Vagina (tissue), 2 donors: ENCODE measurements around the gene IMPA2. TPM values are rescaled to one million over a fixed set of nuclear protein-coding genes. Genes with fewer than 3 reads are reported as not detected.
"Not testable (repeated sequence)": the region's sequence is repeated elsewhere in the genome, so short reads cannot be mapped to it uniquely, and the experiment has no call there.

Experiments
- DNase-seq, 2 donors: peaks; one replicate each; pipeline ENCODE4 v3.0.0-alpha.2; 2017; ENCODE audit errors: extremely low spot score in 2 of 2
- H3K27ac ChIP-seq: fragments of 200-600 bp; sonication (generic); one replicate; pipeline ENCODE4 v1.5.1; 2019
- H3K27me3 ChIP-seq: fragments of 200-600 bp; sonication (generic); one replicate; pipeline ENCODE4 v1.5.1; 2019
- H3K36me3 ChIP-seq, 2 donors: fragments of 200-600 bp; sonication (generic); one replicate each; pipeline ENCODE4 v1.5.1; 2017 to 2019
- H3K4me1 ChIP-seq: fragments of 200-600 bp; sonication (generic); one replicate; pipeline ENCODE4 v1.5.1; 2019
- H3K4me3 ChIP-seq, 2 donors: fragments of 200-600 bp; sonication (generic); 1 replicate in 1 of 2; 2 replicates in 1 of 2; pipeline ENCODE4 v1.5.1; 2016 to 2019
- H3K9me3 ChIP-seq: fragments of 200-600 bp; sonication (generic); one replicate; pipeline ENCODE4 v1.5.1; 2019
- CTCF ChIP-seq, 3 experiments: fragments of 450-650 bp in 2 of 3; fragments of 200-600 bp in 1 of 3; sonication (generic) in 1 of 3; IDR thresholded peaks; one replicate each; pipeline ENCODE4 v1.5.1; 2017 to 2019; ENCODE audit warnings: antibody characterized with exemption in 3 of 3, mild to moderate bottlenecking in 2 of 3, moderate library complexity in 2 of 3
- POLR2A ChIP-seq, 2 donors: fragments of 450-650 bp; IDR thresholded peaks; one replicate each; pipeline ENCODE4 v1.6.1; 2017; ENCODE audit warnings: antibody characterized with exemption in 2 of 2, mild to moderate bottlenecking in 2 of 2, moderate library complexity in 2 of 2
- POLR2AphosphoS5 ChIP-seq, 2 donors: sonication (generic); formaldehyde crosslinking; IDR thresholded peaks; one replicate each; pipeline ENCODE4 v1.9.0; 2017; ENCODE audit warnings: antibody characterized with exemption in 2 of 2, mild to moderate bottlenecking in 2 of 2, low read depth in 1 of 2; ENCODE audit not compliant: insufficient read depth in 1 of 2
- intact Hi-C: fragments of 100-400 bp; cut with DNase I; formaldehyde crosslinking; loops from one replicate; pipeline ENCODE4 v1.15.1; 2023
- total RNA-seq: library from RNA; depleted of rRNA; stranded (reverse); fragments of >200 nt; gene quantifications from one replicate; pipeline ENCODE4 v1.2.3, GENCODE V29; 2016

Gene IMPA2
- total RNA-seq, 1 donor from 2014 or later, result 128 TPM

DNA sequence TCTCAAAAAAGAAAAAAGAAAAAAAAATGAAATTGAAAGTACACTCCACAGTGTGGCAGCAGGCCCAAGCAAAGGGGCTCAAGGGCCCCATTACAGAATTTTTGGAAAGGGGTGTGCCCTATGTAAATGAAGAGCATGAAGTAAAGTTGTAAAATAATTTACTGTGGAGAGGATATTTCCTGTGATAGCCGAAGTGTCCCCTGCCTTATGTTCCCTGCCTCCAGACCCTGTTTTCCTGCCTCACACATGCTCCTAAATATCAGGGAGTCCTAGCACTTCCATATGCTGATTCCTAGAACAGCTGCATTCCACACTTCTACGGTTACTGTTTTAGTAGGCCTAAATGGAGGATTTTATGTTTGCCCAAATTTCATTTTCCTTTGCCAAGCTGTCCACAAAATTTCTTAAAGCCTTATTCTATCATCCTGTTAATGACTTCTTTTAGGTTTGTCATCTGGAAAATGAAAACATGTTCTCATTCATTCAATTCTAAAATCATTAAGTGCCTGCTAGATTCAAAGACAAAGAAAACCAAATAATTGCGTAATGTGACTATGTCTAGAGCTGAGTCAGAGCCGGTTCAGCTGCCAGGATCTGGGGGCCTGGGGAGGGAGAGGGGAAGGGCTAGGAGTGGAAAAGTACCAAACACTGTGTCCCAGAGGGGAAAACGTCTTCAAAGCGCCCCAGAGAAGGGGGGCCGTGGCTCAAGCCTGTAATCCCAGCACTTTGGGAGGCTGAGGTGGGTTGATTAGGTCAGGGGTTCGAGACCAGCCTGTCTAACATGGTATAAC, 25.9 kb upstream of the IMPA2 start:
- TF ChIP-seq POLR2AphosphoS5 (IDR thresholded peaks at IDR 0.05; ENCODE audit: insufficient read depth in 1 of 2, low read depth in 1 of 2), result peak in 1 of 2 donors; percentile 63
- no peak for TF ChIP-seq CTCF (IDR thresholded peaks at IDR 0.05)
- Histone ChIP-seq H3K4me3 (no peak overlapping the region), H3K36me3 (no peaks in the 10 kb centered on the region), H3K4me1 (peaks cover 44% of the 10 kb centered on the region), H3K27ac (peak overlapping the region; percentile 71), H3K27me3 (no peaks in the 10 kb centered on the region), H3K9me3 (peaks cover 8% of the 10 kb centered on the region)
- no peak for DNase-seq
- intact Hi-C loops, result no loop called here

DNA sequence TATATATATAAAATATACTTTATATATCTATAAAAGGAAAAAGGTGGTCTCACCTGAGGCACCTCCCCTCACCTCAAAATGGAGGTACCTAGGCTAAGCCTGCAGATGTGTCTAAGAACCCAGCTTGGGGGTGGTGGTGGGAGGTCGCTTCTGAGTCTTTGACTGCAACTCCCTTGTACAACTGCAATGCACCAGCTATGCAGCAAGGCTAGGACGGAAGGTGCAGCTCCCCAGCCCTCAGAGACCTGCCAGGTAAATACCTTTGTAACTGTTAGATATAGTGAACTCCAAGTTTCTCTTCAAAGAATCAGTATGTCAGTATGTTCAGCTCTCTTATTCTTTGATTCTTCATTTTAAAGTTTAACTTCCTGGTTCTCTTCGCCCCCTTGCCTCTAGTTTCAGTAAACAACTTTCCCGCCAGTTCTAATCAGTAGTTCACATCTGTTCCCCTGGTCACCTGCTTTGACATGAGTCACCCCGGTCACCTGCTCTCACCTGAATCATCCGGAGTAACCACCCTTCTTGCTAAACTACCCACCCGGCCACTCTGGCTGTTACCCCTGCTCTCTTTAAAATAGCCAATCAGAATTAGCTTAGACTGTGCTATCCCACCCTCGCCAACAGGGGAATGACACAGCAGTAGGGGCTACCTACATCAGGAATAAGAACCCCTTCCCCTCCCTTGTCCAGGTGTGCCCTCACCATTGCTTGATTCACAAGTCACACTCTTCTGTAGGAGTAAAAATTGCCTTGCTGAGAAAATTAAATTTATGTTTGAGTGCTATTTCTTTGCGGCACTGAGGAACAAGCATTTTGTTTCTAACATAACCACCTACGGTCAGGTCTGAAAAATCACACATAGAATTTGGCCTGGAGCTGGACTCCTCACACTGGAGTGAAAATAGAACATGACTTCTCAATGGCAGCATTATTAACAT, 24.7 kb upstream of the IMPA2 start:
- TF ChIP-seq POLR2A (IDR thresholded peaks at IDR 0.05) (no peak), CTCF (IDR thresholded peaks at IDR 0.05) (no peak), POLR2AphosphoS5 (IDR thresholded peaks at IDR 0.05; ENCODE audit: insufficient read depth in 1 of 2, low read depth in 1 of 2) (no peak)
- H3K27me3 ChIP-seq, result no peaks in the 10 kb centered on the region
- H3K9me3 ChIP-seq, result peaks cover 8% of the 10 kb centered on the region
- H3K4me3 ChIP-seq, result no peak overlapping the region
- H3K4me1 ChIP-seq, result peaks cover 35% of the 10 kb centered on the region
- peak overlapping the region; percentile 71 for H3K27ac ChIP-seq
- intact Hi-C loops, result no loop called here
- DNase-seq, result no peak
- no peaks in the 10 kb centered on the region for H3K36me3 ChIP-seq

DNA sequence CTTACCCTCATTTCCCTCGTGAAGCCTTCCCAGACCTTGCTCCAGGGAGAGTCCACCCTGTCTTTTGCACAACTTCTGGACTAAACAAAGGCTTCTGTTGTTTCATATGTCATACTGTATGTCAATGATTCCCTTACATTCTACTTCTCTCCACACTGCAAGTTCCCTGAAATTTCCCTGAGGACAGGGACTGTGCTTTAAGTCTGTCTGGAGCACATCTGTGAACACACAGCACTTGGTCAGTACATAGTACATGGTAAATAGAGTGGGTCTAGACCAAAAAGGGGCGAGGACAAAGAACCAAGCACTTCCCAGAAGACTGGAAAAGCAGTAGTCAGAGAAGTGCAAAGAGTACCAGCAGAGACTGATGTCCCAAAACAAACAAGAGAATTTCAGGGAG, 23.7 kb upstream of the IMPA2 start:
- no peaks in the 10 kb centered on the region for H3K36me3 ChIP-seq
- H3K9me3 ChIP-seq, result peaks cover 8% of the 10 kb centered on the region
- no peaks in the 10 kb centered on the region for H3K27me3 ChIP-seq
- intact Hi-C loops, result no loop called here
- H3K4me3 ChIP-seq, result no peak overlapping the region
- TF ChIP-seq CTCF (IDR thresholded peaks at IDR 0.05) (no peak), POLR2AphosphoS5 (IDR thresholded peaks at IDR 0.05; ENCODE audit: insufficient read depth in 1 of 2, low read depth in 1 of 2) (no peak), POLR2A (IDR thresholded peaks at IDR 0.05) (no peak)
- H3K27ac ChIP-seq, result no peak overlapping the region
- no peak for DNase-seq
- H3K4me1 ChIP-seq, result peaks cover 34% of the 10 kb centered on the region

GRCh38 chr18:11959651-11960050, 21.7 kb upstream of the IMPA2 start:
- intact Hi-C loops, DNase-seq, H3K36me3 ChIP-seq, H3K9me3 ChIP-seq, H3K27me3 ChIP-seq, H3K27ac ChIP-seq, H3K4me3 ChIP-seq: not testable (repeated sequence)
- H3K4me1 ChIP-seq, result peaks cover 40% of the 10 kb centered on the region

GRCh38 chr18:11960743-11961380, 20.4 kb upstream of the IMPA2 start:
- no peak overlapping the region for H3K27ac ChIP-seq
- H3K4me3 ChIP-seq, result no peak overlapping the region
- no peaks in the 10 kb centered on the region for H3K36me3 ChIP-seq
- H3K27me3 ChIP-seq, result no peaks in the 10 kb centered on the region
- DNase-seq, result no peak
- TF ChIP-seq CTCF (IDR thresholded peaks at IDR 0.05) (no peak), POLR2AphosphoS5 (IDR thresholded peaks at IDR 0.05; ENCODE audit: insufficient read depth in 1 of 2, low read depth in 1 of 2) (no peak)
- H3K9me3 ChIP-seq, result peaks cover 8% of the 10 kb centered on the region
- intact Hi-C loops, result no loop called here
- peaks cover 28% of the 10 kb centered on the region for H3K4me1 ChIP-seq
